Measurements from ENCODE around the gene RELL1.

Gene RELL1

GRCh38 chr4:37601531-37601930 is 84.6 kb downstream of the RELL1 start:
- CTCF ChIA-PET = interaction anchor here (0.6 to 3.4 kb wide), 4 partner anchors 14 to 200 kb away, joined by 4 to 31 read pairs (median 10); a partner anchor contains a TSS
- no peaks in the 10 kb centered on the region for H3K9me3 ChIP-seq (ENCODE audit: control insufficient read depth, insufficient read depth, low read depth, low read length)
- H3K4me1 ChIP-seq (ENCODE audit: control insufficient read depth, insufficient read depth, low read length) = no peaks in the 10 kb centered on the region
- POLR2A ChIA-PET = no interaction called here
- H3K27ac ChIP-seq (ENCODE audit: extremely low read depth, low read depth, low read length) = no peak overlapping the region
- no peak overlapping the region for H3K4me3 ChIP-seq (ENCODE audit: low read depth, low read length)
- no peaks in the 10 kb centered on the region for H3K36me3 ChIP-seq (ENCODE audit: control insufficient read depth in 2 of 2, insufficient read depth in 1 of 2, low read length in 2 of 2)
- TF ChIP-seq ZBTB6 (tag by site-specific recombination; IDR thresholded peaks at IDR 0.05) (0 out of 2 replicates have a peak, but pooled peaks have one; percentile 37), SP3 (tag by site-specific recombination; IDR thresholded peaks at IDR 0.05) (no peak)

GRCh38 chr4:37599092-37599790 is 86.9 kb downstream of the RELL1 start:
- H3K4me1 ChIP-seq (ENCODE audit: control insufficient read depth, insufficient read depth, low read length) = no peaks in the 10 kb centered on the region
- H3K36me3 ChIP-seq (ENCODE audit: control insufficient read depth in 2 of 2, insufficient read depth in 1 of 2, low read length in 2 of 2) = no peaks in the 10 kb centered on the region
- POLR2A ChIA-PET = interaction anchor here (0.6 kb wide), 1 partner anchor 114 kb away, joined by 3 read pairs; no protein-coding TSS in a partner anchor
- TF ChIP-seq ZNF433 (tag by site-specific recombination; IDR thresholded peaks at IDR 0.05; ENCODE audit: low read depth) (no peak), SCRT1 (tag by site-specific recombination; IDR thresholded peaks at IDR 0.05; ENCODE audit: borderline replicate concordance) (no peak), ZBTB6 (tag by site-specific recombination; IDR thresholded peaks at IDR 0.05) (no peak), ZNF76 (tag by site-specific recombination; IDR thresholded peaks at IDR 0.05; ENCODE audit: borderline replicate concordance, low read depth) (no peak), KLF1 (tag by site-specific recombination; IDR thresholded peaks at IDR 0.05) (no peak), ZNF311 (tag by site-specific recombination; IDR thresholded peaks at IDR 0.05; ENCODE audit: borderline replicate concordance) (no peak), PRDM10 (tag by site-specific recombination; IDR thresholded peaks at IDR 0.05) (no peak), ZNF26 (tag by site-specific recombination; IDR thresholded peaks at IDR 0.05) (no peak), ZNF776 (tag by site-specific recombination; IDR thresholded peaks at IDR 0.05; ENCODE audit: borderline replicate concordance) (no peak), ZNF37A (tag by site-specific recombination; IDR thresholded peaks at IDR 0.05) (no peak), EGR2 (tag by site-specific recombination; IDR thresholded peaks at IDR 0.05; ENCODE audit: low read depth) (no peak), ZNF148 (tag by site-specific recombination; IDR thresholded peaks at IDR 0.05; ENCODE audit: borderline replicate concordance) (no peak), ZNF138 (tag by site-specific recombination; IDR thresholded peaks at IDR 0.05; ENCODE audit: borderline replicate concordance) (no peak)
- TF ChIP-seq, protein P1, sequence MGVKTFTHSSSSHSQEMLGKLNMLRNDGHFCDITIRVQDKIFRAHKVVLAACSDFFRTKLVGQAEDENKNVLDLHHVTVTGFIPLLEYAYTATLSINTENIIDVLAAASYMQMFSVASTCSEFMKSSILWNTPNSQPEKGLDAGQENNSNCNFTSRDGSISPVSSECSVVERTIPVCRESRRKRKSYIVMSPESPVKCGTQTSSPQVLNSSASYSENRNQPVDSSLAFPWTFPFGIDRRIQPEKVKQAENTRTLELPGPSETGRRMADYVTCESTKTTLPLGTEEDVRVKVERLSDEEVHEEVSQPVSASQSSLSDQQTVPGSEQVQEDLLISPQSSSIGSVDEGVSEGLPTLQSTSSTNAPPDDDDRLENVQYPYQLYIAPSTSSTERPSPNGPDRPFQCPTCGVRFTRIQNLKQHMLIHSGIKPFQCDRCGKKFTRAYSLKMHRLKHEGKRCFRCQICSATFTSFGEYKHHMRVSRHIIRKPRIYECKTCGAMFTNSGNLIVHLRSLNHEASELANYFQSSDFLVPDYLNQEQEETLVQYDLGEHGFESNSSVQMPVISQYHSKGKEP (tag by site-specific recombination; IDR thresholded peaks at IDR 0.05) = no peak
- no peaks in the 10 kb centered on the region for H3K9me3 ChIP-seq (ENCODE audit: control insufficient read depth, insufficient read depth, low read depth, low read length)
- no peak overlapping the region for H3K4me3 ChIP-seq (ENCODE audit: low read depth, low read length)
- CTCF ChIA-PET = interaction anchor here (1.0 to 1.4 kb wide), 4 partner anchors 146 to 209 kb away, joined by 3 to 5 read pairs (median 3); a partner anchor contains a TSS
- H3K27ac ChIP-seq (ENCODE audit: extremely low read depth, low read depth, low read length) = no peak overlapping the region
